ENCODE results near the gene PTPN20.

DNA sequence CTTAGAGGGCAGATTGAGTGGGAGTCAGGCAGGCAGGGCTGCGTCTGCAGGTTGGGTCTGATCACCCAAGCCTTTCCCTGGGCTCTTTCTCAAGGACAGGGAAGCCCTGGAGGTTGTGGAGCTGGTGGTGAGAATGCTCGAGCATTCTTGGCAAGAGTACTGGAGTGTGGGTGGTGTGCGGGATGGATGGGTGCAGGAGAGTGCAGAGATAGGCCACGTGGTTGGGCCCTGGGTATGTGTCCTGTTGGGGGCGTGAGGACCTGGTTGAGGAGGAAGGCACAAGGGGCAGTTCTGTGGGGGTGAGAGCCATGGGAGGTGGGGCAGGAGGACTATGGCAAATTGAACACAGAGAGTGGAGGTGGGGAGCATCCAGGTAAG lies 135.9 kb downstream of the PTPN20 start:
- TF ChIP-seq, protein P1, sequence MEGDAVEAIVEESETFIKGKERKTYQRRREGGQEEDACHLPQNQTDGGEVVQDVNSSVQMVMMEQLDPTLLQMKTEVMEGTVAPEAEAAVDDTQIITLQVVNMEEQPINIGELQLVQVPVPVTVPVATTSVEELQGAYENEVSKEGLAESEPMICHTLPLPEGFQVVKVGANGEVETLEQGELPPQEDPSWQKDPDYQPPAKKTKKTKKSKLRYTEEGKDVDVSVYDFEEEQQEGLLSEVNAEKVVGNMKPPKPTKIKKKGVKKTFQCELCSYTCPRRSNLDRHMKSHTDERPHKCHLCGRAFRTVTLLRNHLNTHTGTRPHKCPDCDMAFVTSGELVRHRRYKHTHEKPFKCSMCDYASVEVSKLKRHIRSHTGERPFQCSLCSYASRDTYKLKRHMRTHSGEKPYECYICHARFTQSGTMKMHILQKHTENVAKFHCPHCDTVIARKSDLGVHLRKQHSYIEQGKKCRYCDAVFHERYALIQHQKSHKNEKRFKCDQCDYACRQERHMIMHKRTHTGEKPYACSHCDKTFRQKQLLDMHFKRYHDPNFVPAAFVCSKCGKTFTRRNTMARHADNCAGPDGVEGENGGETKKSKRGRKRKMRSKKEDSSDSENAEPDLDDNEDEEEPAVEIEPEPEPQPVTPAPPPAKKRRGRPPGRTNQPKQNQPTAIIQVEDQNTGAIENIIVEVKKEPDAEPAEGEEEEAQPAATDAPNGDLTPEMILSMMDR (IDR thresholded peaks at IDR 0.05), result no peak
- TF ChIP-seq POLR2A (IDR thresholded peaks at IDR 0.05), result no peak
